HepG2 (cell line): ENCODE data around the gene PRM3. TPM values are rescaled to one million over a fixed set of nuclear protein-coding genes. Genes with fewer than 3 reads are reported as not detected.
A peak's percentile ranks its signal among the peaks of the same experiment; 100 is the strongest.

Experiments
- ARNT ChIP-seq: fragments of 450-650 bp; IDR thresholded peaks from 2 replicates; pipeline ENCODE4 v1.6.1; 2017
- ATF4 ChIP-seq, 2 experiments: fragments of 450-650 bp in 1 of 2; sonication (generic) in 1 of 2; formaldehyde crosslinking; IDR thresholded peaks; 2 replicates each; pipeline versions ENCODE4 v1.5.0 to v1.8.0; 2020 to 2022; ENCODE audit warnings: mild to moderate bottlenecking in 1 of 2, missing genetic modification reagents in 1 of 2
- CEBPG ChIP-seq: IDR thresholded peaks from 2 replicates; pipeline ENCODE4 v1.6.1; 2016
- CENPT ChIP-seq: sonication (generic); formaldehyde crosslinking; IDR thresholded peaks from 2 replicates; pipeline ENCODE4 v1.8.0; 2022; ENCODE audit warnings: low read depth, mild to moderate bottlenecking, moderate library complexity, missing genetic modification reagents
- CHCHD3 ChIP-seq: sonication (generic); formaldehyde crosslinking; IDR thresholded peaks from 2 replicates; pipeline ENCODE4 v1.8.0; 2022; ENCODE audit warnings: mild to moderate bottlenecking, missing genetic modification reagents, moderate library complexity
- CREB3 ChIP-seq: sonication (generic); formaldehyde crosslinking; IDR thresholded peaks from 2 replicates; pipeline ENCODE4 v1.5.0; 2020; ENCODE audit warnings: missing genetic modification reagents
- KDM2A ChIP-seq: sonication (generic); formaldehyde crosslinking; IDR thresholded peaks from 2 replicates; pipeline ENCODE4 v1.4.0; 2020; ENCODE audit warnings: low read depth, missing genetic modification reagents, borderline replicate concordance
- MTA1 ChIP-seq: sonication (generic); formaldehyde crosslinking; IDR thresholded peaks from 2 replicates; pipeline ENCODE4 v1.4.0; 2020; ENCODE audit warnings: missing genetic modification reagents, mild to moderate bottlenecking, borderline replicate concordance
- NAIF1 ChIP-seq: sonication (generic); formaldehyde crosslinking; IDR thresholded peaks from 2 replicates; pipeline ENCODE4 v1.5.0; 2020; ENCODE audit warnings: mild to moderate bottlenecking, missing genetic modification reagents, borderline replicate concordance
- NFATC3 ChIP-seq: sonication (generic); formaldehyde crosslinking; IDR thresholded peaks from 2 replicates; pipeline ENCODE4 v1.5.1; 2020; ENCODE audit warnings: mild to moderate bottlenecking, missing genetic modification reagents
- PHF20 ChIP-seq: sonication (generic); formaldehyde crosslinking; IDR thresholded peaks from 2 replicates; pipeline ENCODE4 v1.5.0; 2020; ENCODE audit warnings: mild to moderate bottlenecking, missing genetic modification reagents
- RBFOX2 ChIP-seq: fragments of 200-400 bp; formaldehyde crosslinking; IDR thresholded peaks from 2 replicates; pipeline ENCODE4 v1.6.1; 2017; ENCODE audit warnings: low read depth, mild to moderate bottlenecking, low read length
- RXRB ChIP-seq: IDR thresholded peaks from 2 replicates; pipeline ENCODE4 v1.6.1; 2016; ENCODE audit warnings: borderline replicate concordance, missing genetic modification reagents, missing compliant biosample characterization
- TIGD3 ChIP-seq: sonication (generic); formaldehyde crosslinking; IDR thresholded peaks from 2 replicates; pipeline ENCODE4 v1.5.1; 2020; ENCODE audit warnings: mild to moderate bottlenecking, missing genetic modification reagents, borderline replicate concordance
- ZBTB20 ChIP-seq: sonication (generic); formaldehyde crosslinking; IDR thresholded peaks from 2 replicates; pipeline ENCODE4 v1.8.1; 2023; ENCODE audit warnings: missing genetic modification reagents, low read depth, mild to moderate bottlenecking, borderline replicate concordance
- ZC3H4 ChIP-seq: sonication (generic); formaldehyde crosslinking; IDR thresholded peaks from 2 replicates; pipeline ENCODE4 v1.4.0; 2020; ENCODE audit warnings: missing genetic modification reagents, borderline replicate concordance
- ZNF121 ChIP-seq: sonication (generic); formaldehyde crosslinking; IDR thresholded peaks from 2 replicates; pipeline ENCODE4 v1.5.0; 2020; ENCODE audit warnings: mild to moderate bottlenecking, missing genetic modification reagents
- ZNF180 ChIP-seq: sonication (generic); formaldehyde crosslinking; IDR thresholded peaks from 2 replicates; pipeline ENCODE4 v1.4.0; 2020; ENCODE audit warnings: low read depth, missing genetic modification reagents, borderline replicate concordance
- ZNF253 ChIP-seq: sonication (generic); formaldehyde crosslinking; IDR thresholded peaks from 2 replicates; pipeline ENCODE4 v1.8.0; 2022; ENCODE audit warnings: mild to moderate bottlenecking, missing genetic modification reagents, borderline replicate concordance
- ZNF3 ChIP-seq: IDR thresholded peaks from 2 replicates; pipeline ENCODE4 v1.7.0; 2017; ENCODE audit warnings: inconsistent platforms
- ZNF510 ChIP-seq: sonication (generic); formaldehyde crosslinking; IDR thresholded peaks from 2 replicates; pipeline ENCODE4 v1.4.0; 2020; ENCODE audit warnings: low read depth, mild to moderate bottlenecking, missing genetic modification reagents
- ZNF703 ChIP-seq: sonication (generic); formaldehyde crosslinking; IDR thresholded peaks from 2 replicates; pipeline ENCODE4 v1.5.1; 2020; ENCODE audit warnings: missing genetic modification reagents, mild to moderate bottlenecking, moderate library complexity, borderline replicate concordance
- ZNF75D ChIP-seq: sonication (generic); formaldehyde crosslinking; IDR thresholded peaks from 2 replicates; pipeline ENCODE4 v1.8.1; 2023; ENCODE audit warnings: missing genetic modification reagents, mild to moderate bottlenecking, borderline replicate concordance
- polyA plus RNA-seq, 8 experiments: library from polyadenylated mRNA; depleted of rRNA in 3 of 8; stranded (reverse) in 7 of 8; unstranded in 1 of 8; fragments of >200 nt; fragmentation: Illumina TruSeq in 4 of 8; extraction: Trizol in 4 of 8; gene quantifications; 2 replicates each; pipeline versions ENCODE4 v1.2.1 to v1.2.3, GENCODE V29; 2011 to 2016; ENCODE audit warnings: low read depth in 4 of 8, missing spikeins in 1 of 8, mixed read lengths in 1 of 8; ENCODE audit not compliant: insufficient read depth in 1 of 8
- total RNA-seq, 5 experiments: library from RNA; depleted of rRNA; stranded (reverse); fragments of >200 nt; fragmentation: Illumina TruSeq; extraction: Trizol; gene quantifications; 2 replicates each; pipeline ENCODE4 v1.2.3, GENCODE V29; 2016; ENCODE audit warnings: low read depth in 1 of 5
- TF ChIP-seq, protein P1 (sequence below): sonication (generic); formaldehyde crosslinking; IDR thresholded peaks from 2 replicates; pipeline ENCODE4 v1.8.1; 2023; ENCODE audit warnings: missing genetic modification reagents, inconsistent platforms, borderline replicate concordance
- TF ChIP-seq, protein P2 (sequence below): IDR thresholded peaks from 2 replicates; pipeline ENCODE4 v1.6.1; 2012; ENCODE audit warnings: inconsistent platforms

PRM3 gene
- total and polyA plus RNA-seq, 2 of the 13 experiments (the other 11 are each of a cell fraction or from before 2014, with no cell fraction given) = not detected

DNA sequence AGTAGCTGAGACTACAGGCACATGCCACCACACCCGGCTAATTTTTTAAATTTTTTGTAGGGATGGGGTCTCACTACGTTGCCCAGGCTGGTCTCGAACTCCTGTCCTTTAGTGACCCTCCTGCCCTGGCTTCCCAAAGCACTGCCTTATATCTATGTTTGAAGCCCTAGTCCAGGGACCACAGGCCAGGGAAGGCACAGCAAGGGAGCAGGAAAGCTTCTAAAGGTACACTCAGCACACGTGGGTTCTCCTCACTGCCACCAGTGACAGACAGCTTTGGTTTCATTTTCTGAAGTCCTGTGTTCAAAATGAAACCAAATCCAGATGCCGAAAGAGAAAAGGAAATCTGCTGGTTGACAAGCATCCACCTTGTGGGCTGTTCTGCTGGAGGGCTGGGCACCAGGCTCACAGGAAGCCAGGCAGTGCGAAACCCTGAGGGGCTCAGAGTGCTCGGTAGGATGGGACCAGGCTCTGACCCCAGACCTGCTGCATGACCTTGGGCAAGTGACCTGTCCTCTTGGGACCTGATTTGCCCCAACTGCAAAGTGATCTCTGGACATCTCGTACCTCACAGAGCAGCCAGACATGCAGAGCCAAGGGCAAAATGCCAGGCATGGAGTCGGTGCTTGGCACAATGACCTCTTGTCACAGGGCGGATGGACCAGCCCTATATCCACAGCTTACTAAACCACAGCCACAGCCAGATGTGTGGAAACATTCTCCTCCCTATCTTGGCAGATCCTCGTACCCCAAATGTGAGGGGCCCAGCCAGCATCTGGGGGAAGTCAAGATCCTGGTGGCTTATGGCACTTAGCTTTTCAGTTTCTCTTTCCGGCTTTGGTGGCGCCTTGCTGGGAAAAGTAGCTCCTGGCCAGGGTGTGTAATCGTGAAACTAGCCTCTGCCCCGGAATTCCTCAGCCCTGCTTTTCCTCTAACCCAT is 14.6 kb downstream of the PRM3 start (continued):
- peak; percentile 79; the same call in 1 of the 2 replicates for TF ChIP-seq RXRB (CRISPR knock-in tag)
- no peak for TF ChIP-seq ZNF253
- no peak for TF ChIP-seq ARNT
- TF ChIP-seq CEBPG = peak; percentile 3; the same call in 1 of the 2 replicates
- no peak for TF ChIP-seq ZNF703 (CRISPR knock-in tag)
- TF ChIP-seq RBFOX2 = no peak
- TF ChIP-seq, protein P1, sequence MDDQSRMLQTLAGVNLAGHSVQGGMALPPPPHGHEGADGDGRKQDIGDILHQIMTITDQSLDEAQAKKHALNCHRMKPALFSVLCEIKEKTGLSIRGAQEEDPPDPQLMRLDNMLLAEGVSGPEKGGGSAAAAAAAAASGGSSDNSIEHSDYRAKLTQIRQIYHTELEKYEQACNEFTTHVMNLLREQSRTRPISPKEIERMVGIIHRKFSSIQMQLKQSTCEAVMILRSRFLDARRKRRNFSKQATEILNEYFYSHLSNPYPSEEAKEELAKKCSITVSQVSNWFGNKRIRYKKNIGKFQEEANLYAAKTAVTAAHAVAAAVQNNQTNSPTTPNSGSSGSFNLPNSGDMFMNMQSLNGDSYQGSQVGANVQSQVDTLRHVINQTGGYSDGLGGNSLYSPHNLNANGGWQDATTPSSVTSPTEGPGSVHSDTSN (CRISPR knock-in tag) = no peak
- no peak for TF ChIP-seq TIGD3
- TF ChIP-seq ZNF510 = peak; percentile 38; the same call in 1 of the 2 replicates
- no peak for TF ChIP-seq NAIF1 (CRISPR knock-in tag)
- TF ChIP-seq, protein P2, sequence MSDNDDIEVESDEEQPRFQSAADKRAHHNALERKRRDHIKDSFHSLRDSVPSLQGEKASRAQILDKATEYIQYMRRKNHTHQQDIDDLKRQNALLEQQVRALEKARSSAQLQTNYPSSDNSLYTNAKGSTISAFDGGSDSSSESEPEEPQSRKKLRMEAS = peak; percentile 51
- TF ChIP-seq ZNF121 (CRISPR knock-in tag) = peak; percentile 99
- TF ChIP-seq CREB3 (CRISPR knock-in tag) = no peak
- TF ChIP-seq ZNF75D (CRISPR knock-in tag) = no peak
- TF ChIP-seq CHCHD3 (CRISPR knock-in tag) = no peak
- TF ChIP-seq ZNF3 (CRISPR knock-in tag) = no peak; the same call in 1 of the 2 replicates
- TF ChIP-seq MTA1 (CRISPR knock-in tag) = peak; percentile 94; the same call in 1 of the 2 replicates
- TF ChIP-seq PHF20 (CRISPR knock-in tag) = no peak
- TF ChIP-seq CENPT (CRISPR knock-in tag) = no peak
- TF ChIP-seq ZBTB20 (CRISPR knock-in tag) = peak; percentile 10; the same call in 1 of the 2 replicates
- TF ChIP-seq NFATC3 (CRISPR knock-in tag) = peak; percentile 86; the same call in 1 of the 2 replicates
- TF ChIP-seq ZNF180 (CRISPR knock-in tag) = no peak
- TF ChIP-seq ZC3H4 (CRISPR knock-in tag) = no peak
- no peak for TF ChIP-seq ATF4 (CRISPR knock-in tag; IDR thresholded peaks at IDR 0.05)
- peak; percentile 50 for TF ChIP-seq KDM2A
